ENCODE measurements around the gene CHCHD6.

Gene CHCHD6

DNA sequence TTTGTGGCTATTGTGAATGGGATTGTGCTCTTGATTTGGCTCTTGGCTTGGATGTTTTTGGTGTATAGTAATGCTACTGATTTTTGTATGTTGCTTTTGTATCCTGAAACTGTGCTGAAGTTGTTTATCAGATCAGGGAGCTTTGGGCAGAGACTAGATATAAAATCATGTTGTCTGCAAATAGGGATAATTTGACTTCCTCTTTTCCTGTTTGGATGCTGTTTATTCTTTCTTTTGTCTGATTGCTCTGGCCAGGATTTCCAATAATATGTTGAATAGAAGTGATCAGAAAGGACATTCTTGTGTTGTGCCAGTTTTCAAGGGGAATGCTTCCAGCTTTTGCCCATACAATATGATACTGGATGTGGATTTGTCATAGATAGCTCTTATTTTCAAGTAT lies 66.1 kb downstream of the CHCHD6 start:
- no peak overlapping the region for H3K4me3 ChIP-seq (ENCODE audit: low read depth in 1 of 2, low read length in 2 of 2)
- H3K4me1 ChIP-seq (ENCODE audit: insufficient read depth, low read length): no peaks in the 10 kb centered on the region
- H4K20me1 ChIP-seq (ENCODE audit: insufficient read depth, low read length): peaks cover 4% of the 10 kb centered on the region; the same call in 1 of the 2 replicates
- H3K4me2 ChIP-seq (ENCODE audit: insufficient read depth, low read length): no peak overlapping the region
- no peak for ATAC-seq (ENCODE audit: insufficient read depth, low read depth)
- no peaks in the 10 kb centered on the region for H3K9me3 ChIP-seq (ENCODE audit: insufficient read depth, low read length, severe bottlenecking)
- no peak overlapping the region for H2AFZ ChIP-seq (ENCODE audit: low read depth, low read length)
- DNase-seq: no peak
- no peak for TF ChIP-seq EZH2 (IDR thresholded peaks at IDR 0.05; ENCODE audit: borderline replicate concordance, low read depth, low read length, severe bottlenecking)
- TF ChIP-seq, protein P1, sequence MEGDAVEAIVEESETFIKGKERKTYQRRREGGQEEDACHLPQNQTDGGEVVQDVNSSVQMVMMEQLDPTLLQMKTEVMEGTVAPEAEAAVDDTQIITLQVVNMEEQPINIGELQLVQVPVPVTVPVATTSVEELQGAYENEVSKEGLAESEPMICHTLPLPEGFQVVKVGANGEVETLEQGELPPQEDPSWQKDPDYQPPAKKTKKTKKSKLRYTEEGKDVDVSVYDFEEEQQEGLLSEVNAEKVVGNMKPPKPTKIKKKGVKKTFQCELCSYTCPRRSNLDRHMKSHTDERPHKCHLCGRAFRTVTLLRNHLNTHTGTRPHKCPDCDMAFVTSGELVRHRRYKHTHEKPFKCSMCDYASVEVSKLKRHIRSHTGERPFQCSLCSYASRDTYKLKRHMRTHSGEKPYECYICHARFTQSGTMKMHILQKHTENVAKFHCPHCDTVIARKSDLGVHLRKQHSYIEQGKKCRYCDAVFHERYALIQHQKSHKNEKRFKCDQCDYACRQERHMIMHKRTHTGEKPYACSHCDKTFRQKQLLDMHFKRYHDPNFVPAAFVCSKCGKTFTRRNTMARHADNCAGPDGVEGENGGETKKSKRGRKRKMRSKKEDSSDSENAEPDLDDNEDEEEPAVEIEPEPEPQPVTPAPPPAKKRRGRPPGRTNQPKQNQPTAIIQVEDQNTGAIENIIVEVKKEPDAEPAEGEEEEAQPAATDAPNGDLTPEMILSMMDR (IDR thresholded peaks at IDR 0.05; ENCODE audit: borderline replicate concordance, extremely low read depth, low read length, poor library complexity, severe bottlenecking): no peak
- H3K79me2 ChIP-seq (ENCODE audit: insufficient read depth, low read length): peaks cover 3% of the 10 kb centered on the region; the same call in 1 of the 2 replicates
- no peaks in the 10 kb centered on the region for H3K27me3 ChIP-seq (ENCODE audit: insufficient read depth, low read length, poor library complexity)
- no peak overlapping the region for H3K27ac ChIP-seq (ENCODE audit: low read length)
- no peak overlapping the region for H3K9ac ChIP-seq (ENCODE audit: low read depth, low read length)
- peaks cover 15% of the 10 kb centered on the region for H3K36me3 ChIP-seq (ENCODE audit: insufficient read depth, low read length)

DNA sequence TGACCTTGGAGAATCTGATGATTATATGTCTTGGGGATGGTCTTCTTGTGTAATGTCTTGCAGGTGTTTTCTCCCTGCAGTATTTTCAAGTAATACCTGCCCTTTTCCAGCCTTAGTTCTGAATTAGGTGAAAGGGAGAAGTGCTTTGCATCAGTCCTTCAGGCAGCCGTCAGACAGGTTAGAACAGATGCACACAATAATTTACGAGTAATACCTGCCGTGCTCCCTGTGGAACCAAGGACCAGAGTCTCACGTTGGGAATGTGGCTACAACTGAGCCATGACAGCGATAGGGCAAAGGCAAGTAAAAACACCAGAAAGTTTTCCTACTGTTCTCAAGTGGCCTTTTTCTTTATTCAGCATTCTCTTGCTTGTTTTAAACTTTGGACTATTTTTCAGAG lies 69.1 kb downstream of the CHCHD6 start:
- Histone ChIP-seq H3K4me3 (ENCODE audit: low read depth in 1 of 2, low read length in 2 of 2) (no peak overlapping the region), H3K36me3 (ENCODE audit: insufficient read depth, low read length) (no peaks in the 10 kb centered on the region), H3K9ac (ENCODE audit: low read depth, low read length) (no peak overlapping the region), H3K27me3 (ENCODE audit: insufficient read depth, low read length, poor library complexity) (no peaks in the 10 kb centered on the region), H3K9me3 (ENCODE audit: insufficient read depth, low read length, severe bottlenecking) (no peaks in the 10 kb centered on the region), H2AFZ (ENCODE audit: low read depth, low read length) (no peak overlapping the region), H3K79me2 (ENCODE audit: insufficient read depth, low read length) (peaks cover 3% of the 10 kb centered on the region; the same call in 1 of the 2 replicates), H3K4me2 (ENCODE audit: insufficient read depth, low read length) (no peak overlapping the region), H4K20me1 (ENCODE audit: insufficient read depth, low read length) (peaks cover 7% of the 10 kb centered on the region; the same call in 1 of the 2 replicates), H3K27ac (ENCODE audit: low read length) (no peak overlapping the region), H3K4me1 (ENCODE audit: insufficient read depth, low read length) (no peaks in the 10 kb centered on the region)
- no peak for TF ChIP-seq EZH2 (IDR thresholded peaks at IDR 0.05; ENCODE audit: borderline replicate concordance, low read depth, low read length, severe bottlenecking)
- TF ChIP-seq, protein P1 (IDR thresholded peaks at IDR 0.05; ENCODE audit: borderline replicate concordance, extremely low read depth, low read length, poor library complexity, severe bottlenecking): no peak
- DNase-seq: no peak
- no peak for ATAC-seq (ENCODE audit: insufficient read depth, low read depth)

DNA sequence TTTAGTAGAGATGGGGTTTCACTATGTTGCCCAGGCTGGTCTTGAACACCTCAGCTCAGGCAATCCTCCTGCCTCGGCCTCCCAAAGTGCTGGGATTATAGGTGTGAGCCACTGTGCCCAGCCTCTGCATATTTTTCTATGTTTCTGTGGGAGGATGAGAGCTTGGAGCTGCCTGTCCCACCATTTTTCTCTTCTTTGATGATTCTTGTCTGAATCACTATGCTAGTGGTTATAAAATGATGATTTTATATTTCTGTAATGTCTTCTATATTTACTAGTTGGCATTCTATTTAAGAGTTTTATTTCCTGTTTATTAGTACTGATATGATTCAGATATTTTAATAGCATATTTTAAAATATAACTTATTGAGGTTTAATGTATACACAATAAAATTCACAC lies 69.7 kb downstream of the CHCHD6 start:
- peaks cover 7% of the 10 kb centered on the region; the same call in 1 of the 2 replicates for H4K20me1 ChIP-seq (ENCODE audit: insufficient read depth, low read length)
- no peak overlapping the region for H3K4me2 ChIP-seq (ENCODE audit: insufficient read depth, low read length)
- H3K27ac ChIP-seq (ENCODE audit: low read length): no peak overlapping the region
- H3K9ac ChIP-seq (ENCODE audit: low read depth, low read length): no peak overlapping the region
- no peaks in the 10 kb centered on the region for H3K4me1 ChIP-seq (ENCODE audit: insufficient read depth, low read length)
- no peaks in the 10 kb centered on the region for H3K36me3 ChIP-seq (ENCODE audit: insufficient read depth, low read length)
- no peak overlapping the region for H3K4me3 ChIP-seq (ENCODE audit: low read depth in 1 of 2, low read length in 2 of 2)
- H2AFZ ChIP-seq (ENCODE audit: low read depth, low read length): no peak overlapping the region
- ATAC-seq (ENCODE audit: insufficient read depth, low read depth) (no peak), DNase-seq (no peak)
- H3K9me3 ChIP-seq (ENCODE audit: insufficient read depth, low read length, severe bottlenecking): no peaks in the 10 kb centered on the region
- H3K79me2 ChIP-seq (ENCODE audit: insufficient read depth, low read length): peaks cover 3% of the 10 kb centered on the region; the same call in 1 of the 2 replicates
- TF ChIP-seq, protein P1 (IDR thresholded peaks at IDR 0.05; ENCODE audit: borderline replicate concordance, extremely low read depth, low read length, poor library complexity, severe bottlenecking): no peak
- no peak for TF ChIP-seq EZH2 (IDR thresholded peaks at IDR 0.05; ENCODE audit: borderline replicate concordance, low read depth, low read length, severe bottlenecking)
- H3K27me3 ChIP-seq (ENCODE audit: insufficient read depth, low read length, poor library complexity): no peaks in the 10 kb centered on the region

Measured in DND-41 (cell line).